ENCODE measurements around the gene RFC1. TPM values are rescaled to one million over a fixed set of nuclear protein-coding genes. Genes with fewer than 3 reads are reported as not detected.

Gene RFC1
- total RNA-seq, 1 experiment from 2014 or later: 56.8 TPM

GRCh38 chr4:39274503-39274902, 91.7 kb downstream of the RFC1 start:
- no peak overlapping the region for H3K14ac ChIP-seq (ENCODE audit: insufficient read depth, low read length)
- H2BK15ac ChIP-seq (ENCODE audit: low read depth, low read length): no peak overlapping the region
- H3K4me1 ChIP-seq (ENCODE audit: insufficient read depth, low read length): no peaks in the 10 kb centered on the region
- no peak overlapping the region for H3T11ph ChIP-seq (ENCODE audit: low read length)
- no peaks in the 10 kb centered on the region for H3K9me3 Mint-ChIP-seq
- H4K8ac ChIP-seq (replicated peaks; ENCODE audit: insufficient read length, low read depth, low read length): no peak overlapping the region
- no peaks in the 10 kb centered on the region for H3K4me1 Mint-ChIP-seq
- no peak overlapping the region for H3K9ac ChIP-seq (ENCODE audit: extremely low read depth, insufficient read length, low read length)
- H3K36me3 Mint-ChIP-seq (ENCODE audit: insufficient read depth in 1 of 3, low read depth in 3 of 3): peaks cover 11 to 31% (median 19%) of the 10 kb centered on the region in 3 experiments; a peak in 6 of 7 replicates
- H3K18ac ChIP-seq (ENCODE audit: insufficient read length, low read depth, low read length): no peak overlapping the region
- H3K27ac Mint-ChIP-seq: no peak overlapping the region
- no peak overlapping the region for H2AK5ac ChIP-seq (ENCODE audit: insufficient read length, low read length)
- no peaks in the 10 kb centered on the region for H4K20me1 ChIP-seq (ENCODE audit: control insufficient read depth, insufficient read depth, insufficient read length)
- H3K9me3 ChIP-seq (ENCODE audit: control insufficient read depth, low read depth, low read length): no peaks in the 10 kb centered on the region
- H2AFZ ChIP-seq (ENCODE audit: low read length): no peak overlapping the region
- H3K27ac ChIP-seq (ENCODE audit: insufficient read length, low read depth, low read length): no peak overlapping the region
- TF ChIP-seq CTCF (conservative IDR thresholded peaks at IDR 0.05): no peak
- H3K79me1 ChIP-seq (ENCODE audit: insufficient read depth, low read depth, low read length, poor library complexity, severe bottlenecking): no peaks in the 10 kb centered on the region
- WGBS (ENCODE audit: extremely low coverage, insufficient read length, low lambda C conversion rate): no CpG with 5 or more reads among the region's 4 CpGs
- no peak overlapping the region for H2BK5ac ChIP-seq (ENCODE audit: insufficient read length, low read length)
- no peak overlapping the region for H3K56ac ChIP-seq (ENCODE audit: insufficient read length, low read depth, low read length)
- DNase-seq: no peak
- no peaks in the 10 kb centered on the region for H3K23me2 ChIP-seq (ENCODE audit: insufficient read length, low read depth, low read length, poor library complexity, severe bottlenecking)
- H3K27me3 Mint-ChIP-seq (ENCODE audit: low read depth): no peaks in the 10 kb centered on the region
- H3K4me3 Mint-ChIP-seq: no peak overlapping the region
- no peak overlapping the region for H4K5ac ChIP-seq (ENCODE audit: insufficient read length, low read depth, low read length)
- no peak overlapping the region for H4K91ac ChIP-seq (ENCODE audit: insufficient read length, low read depth, low read length)
- H2BK120ac ChIP-seq (ENCODE audit: low read depth, low read length, poor library complexity, severe bottlenecking): no peak overlapping the region
- H3K27me3 ChIP-seq (ENCODE audit: insufficient read depth, low read length): no peaks in the 10 kb centered on the region
- H3K4ac ChIP-seq (ENCODE audit: low read depth, low read length): no peak overlapping the region
- no peak overlapping the region for H3K4me2 ChIP-seq (ENCODE audit: insufficient read depth, insufficient read length, low read length)
- H2BK20ac ChIP-seq (ENCODE audit: low read depth, low read length, poor library complexity, severe bottlenecking): no peak overlapping the region
- no peaks in the 10 kb centered on the region for H3K79me2 ChIP-seq (ENCODE audit: insufficient read depth, low read length)
- no peak overlapping the region for H3K23ac ChIP-seq (ENCODE audit: insufficient read length, low read depth, low read length)
- H2BK12ac ChIP-seq (ENCODE audit: insufficient read length, low read depth, low read length): no peak overlapping the region
